Measurements from ENCODE around the gene TWIST2.
A peak's percentile ranks its signal among the peaks of the same experiment; 100 is the strongest.

Gene TWIST2

DNA sequence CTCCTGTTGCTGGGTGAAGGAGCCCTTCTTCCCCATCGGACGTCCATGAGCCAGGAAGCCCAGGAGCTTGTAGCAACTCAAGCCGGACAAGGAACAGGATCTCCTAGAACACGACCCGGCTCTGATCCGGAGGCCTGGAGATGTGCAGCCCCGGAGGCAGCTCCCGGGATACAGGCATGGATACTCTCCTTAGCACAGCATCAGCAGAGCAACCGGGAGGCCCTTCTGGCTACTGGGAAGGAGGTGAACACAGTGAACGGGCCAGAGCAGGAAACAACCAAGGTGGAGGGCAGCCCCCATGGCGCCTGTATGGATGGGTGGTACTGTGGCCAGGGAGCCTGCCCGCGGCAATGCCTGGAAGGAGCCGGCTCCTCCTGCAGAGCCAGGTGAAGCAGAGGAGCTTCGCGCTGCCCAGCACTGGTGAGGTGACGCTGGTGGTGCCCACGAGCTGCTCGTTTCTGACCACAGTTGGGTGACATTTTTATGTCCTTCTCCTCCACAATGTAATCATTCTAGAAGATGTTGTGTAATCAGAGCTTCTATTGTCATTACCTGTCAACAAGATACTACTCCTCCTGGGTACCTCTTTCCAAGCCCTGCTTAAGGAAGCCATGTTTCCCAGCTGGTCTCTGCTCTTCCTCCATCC is 94.3 kb downstream of the TWIST2 start:
- H3K4me1 Mint-ChIP-seq, result no peaks in the 10 kb centered on the region
- H3K4me3 Mint-ChIP-seq, result no peak overlapping the region
- peaks cover 17% of the 10 kb centered on the region for H3K27me3 Mint-ChIP-seq
- no peak overlapping the region for H3K27ac Mint-ChIP-seq
- no peaks in the 10 kb centered on the region for H3K36me3 Mint-ChIP-seq
- no peak for ATAC-seq
- no peaks in the 10 kb centered on the region for H3K9me3 Mint-ChIP-seq

DNA sequence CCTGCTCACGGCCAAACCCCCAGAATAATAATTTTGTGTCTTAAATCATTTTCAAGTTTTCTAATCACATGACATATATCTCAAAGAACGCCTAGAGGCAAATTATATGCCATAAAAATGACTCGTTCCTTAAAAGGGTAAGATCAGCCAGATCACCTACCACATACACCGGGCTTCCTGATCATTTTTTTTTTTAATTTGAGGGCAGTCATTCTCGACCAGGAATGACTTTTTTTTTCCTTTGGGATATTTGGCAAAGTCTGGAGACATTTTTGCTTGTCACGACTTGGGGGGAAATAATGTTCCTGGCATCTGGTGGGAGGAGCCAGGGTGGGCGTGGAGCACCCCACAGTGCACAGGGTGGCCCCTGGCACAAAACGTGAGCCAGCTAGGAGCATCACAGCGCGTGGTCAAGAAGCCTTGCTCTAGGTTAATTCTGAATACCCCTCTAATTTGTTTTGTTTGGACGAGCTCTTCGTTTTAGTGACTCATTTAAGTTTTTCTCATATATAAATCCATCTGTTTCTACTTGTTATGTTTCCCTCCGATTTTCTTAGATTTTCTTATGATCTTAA is 94.9 kb downstream of the TWIST2 start:
- Mint-ChIP-seq H3K27ac (no peak overlapping the region), H3K4me3 (no peak overlapping the region), H3K4me1 (peaks cover 1% of the 10 kb centered on the region), H3K9me3 (no peaks in the 10 kb centered on the region), H3K27me3 (peaks cover 17% of the 10 kb centered on the region), H3K36me3 (no peaks in the 10 kb centered on the region)
- ATAC-seq, result no peak

DNA sequence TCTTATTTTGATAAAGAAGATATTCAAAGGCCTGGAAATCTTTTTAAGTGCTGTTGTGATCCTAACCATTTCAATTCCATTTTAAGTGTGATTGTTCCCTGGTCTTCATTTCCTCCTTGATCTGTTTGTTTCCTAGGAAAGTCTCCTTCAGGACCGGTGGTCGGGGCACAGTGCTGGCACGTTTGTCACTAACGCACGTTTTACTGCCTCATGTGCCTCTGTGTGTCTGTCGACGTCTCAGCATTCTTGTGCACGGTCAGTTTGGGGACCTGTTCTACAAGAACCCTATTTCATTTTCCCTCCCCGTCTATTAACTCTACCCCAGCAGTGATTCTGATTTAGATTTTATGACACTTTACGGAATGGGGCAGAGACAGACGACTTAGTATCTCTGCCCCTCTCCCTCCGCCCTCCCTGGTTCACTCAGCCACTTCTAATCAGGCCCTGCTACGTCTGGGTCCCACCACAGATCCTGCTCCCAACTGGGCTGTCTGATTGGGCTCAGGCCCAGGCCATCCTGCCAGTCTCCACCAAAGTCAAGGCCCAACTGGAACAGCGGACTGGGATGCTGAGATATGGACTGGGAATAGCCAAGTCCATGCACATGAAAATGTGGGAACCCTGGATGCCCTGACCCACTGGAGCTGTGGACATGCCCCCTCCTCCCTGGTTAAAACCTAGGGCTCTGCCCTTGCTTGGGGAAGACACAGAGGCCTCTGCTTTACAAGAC is 95.6 kb downstream of the TWIST2 start:
- ATAC-seq, result no peak
- Mint-ChIP-seq H3K4me3 (no peak overlapping the region), H3K27me3 (peaks cover 17% of the 10 kb centered on the region), H3K9me3 (no peaks in the 10 kb centered on the region), H3K27ac (no peak overlapping the region), H3K4me1 (peaks cover 8% of the 10 kb centered on the region), H3K36me3 (no peaks in the 10 kb centered on the region)

DNA sequence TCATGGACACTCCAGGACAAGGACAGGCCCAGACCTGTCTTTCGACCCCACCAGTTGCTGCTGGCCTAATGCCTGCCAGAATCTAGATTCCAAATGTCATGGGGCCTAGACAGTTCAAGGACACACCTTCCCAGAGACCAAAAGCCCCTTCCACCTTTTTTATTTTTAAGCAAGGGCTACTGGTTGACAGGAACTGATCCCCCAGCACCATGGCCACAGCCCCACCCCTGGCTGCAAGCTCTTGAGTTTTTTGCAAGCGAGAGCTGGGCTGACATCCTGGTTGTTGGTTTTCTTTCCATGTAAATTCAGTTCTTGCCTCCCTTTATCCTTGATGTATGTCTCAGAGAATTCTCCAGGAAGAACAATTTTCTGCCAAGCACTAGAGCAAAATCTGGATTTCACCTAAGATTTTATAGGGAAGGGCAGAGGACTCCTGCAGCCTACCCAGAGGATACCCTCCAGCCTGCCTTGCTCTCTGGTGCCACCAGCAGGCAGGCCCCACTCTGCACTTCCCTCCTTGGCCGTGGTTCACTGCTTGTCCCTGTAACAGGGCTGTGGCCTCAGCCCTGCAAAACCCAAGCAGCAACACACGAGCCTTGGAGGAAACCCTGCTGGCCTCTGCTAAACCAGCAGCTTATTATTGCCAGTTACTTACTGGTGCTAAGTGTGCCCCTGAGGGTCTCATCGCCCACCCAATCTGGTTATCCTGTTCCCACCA is 97.7 kb downstream of the TWIST2 start:
- no peak overlapping the region for H3K4me3 Mint-ChIP-seq
- no peak for ATAC-seq

DNA sequence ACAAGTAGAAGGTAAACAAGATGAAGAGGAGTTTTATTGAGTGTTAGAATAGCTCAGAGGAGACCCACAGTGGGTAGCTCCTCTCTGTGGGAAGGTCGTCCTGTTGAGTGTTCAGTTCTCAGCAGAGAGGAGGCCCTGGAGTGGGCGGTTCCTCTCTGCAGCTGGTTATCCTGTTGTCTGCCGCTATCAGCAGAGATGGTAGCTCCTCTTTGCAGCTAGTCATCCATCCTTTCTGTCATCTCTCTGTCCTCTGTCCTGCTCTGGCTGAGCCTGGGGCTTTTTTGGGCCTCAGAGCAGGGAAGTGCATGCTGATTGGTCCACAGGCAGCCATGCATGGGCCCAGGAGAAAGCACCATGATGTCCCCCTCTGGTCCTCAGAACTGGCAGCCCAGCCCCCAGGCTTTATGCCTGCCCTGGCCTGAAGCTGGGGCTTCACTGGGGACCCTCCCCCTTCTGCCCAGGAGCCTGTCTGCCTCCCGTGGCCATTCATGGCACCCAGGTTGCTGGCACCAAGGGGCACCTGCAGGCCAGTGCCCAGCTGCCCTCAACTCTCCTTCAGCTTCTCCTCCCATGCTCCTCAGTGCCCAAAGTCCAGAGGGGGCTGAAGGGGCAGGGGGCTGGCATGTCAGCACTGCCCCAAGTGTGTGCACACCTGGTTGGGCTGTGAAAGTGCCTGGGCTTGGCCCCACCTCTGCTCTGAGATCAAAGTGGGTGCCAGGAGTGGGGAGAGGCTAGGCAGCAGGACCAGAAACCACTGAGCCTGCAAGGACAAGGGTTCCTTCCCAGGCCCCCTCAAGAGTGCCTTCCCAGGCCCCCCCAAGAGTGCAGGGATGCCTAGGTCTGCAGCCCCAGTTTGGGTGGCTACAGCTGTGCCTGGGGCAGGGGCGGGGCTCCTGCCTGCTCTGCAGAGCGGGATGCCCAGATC is 98.7 kb downstream of the TWIST2 start:
- no peak for ATAC-seq
- no peaks in the 10 kb centered on the region for H3K36me3 Mint-ChIP-seq
- peaks cover 26% of the 10 kb centered on the region for H3K27me3 Mint-ChIP-seq
- no peak overlapping the region for H3K27ac Mint-ChIP-seq
- no peak overlapping the region for H3K4me3 Mint-ChIP-seq
- H3K4me1 Mint-ChIP-seq, result peaks cover 9% of the 10 kb centered on the region
- no peaks in the 10 kb centered on the region for H3K9me3 Mint-ChIP-seq

More for the DNA sequence above, 97.7 kb downstream of the TWIST2 start:
- H3K4me1 Mint-ChIP-seq, result peaks cover 9% of the 10 kb centered on the region
- no peak overlapping the region for H3K27ac Mint-ChIP-seq
- no peaks in the 10 kb centered on the region for H3K9me3 Mint-ChIP-seq
- no peaks in the 10 kb centered on the region for H3K36me3 Mint-ChIP-seq
- H3K27me3 Mint-ChIP-seq, result peaks cover 23% of the 10 kb centered on the region

DNA sequence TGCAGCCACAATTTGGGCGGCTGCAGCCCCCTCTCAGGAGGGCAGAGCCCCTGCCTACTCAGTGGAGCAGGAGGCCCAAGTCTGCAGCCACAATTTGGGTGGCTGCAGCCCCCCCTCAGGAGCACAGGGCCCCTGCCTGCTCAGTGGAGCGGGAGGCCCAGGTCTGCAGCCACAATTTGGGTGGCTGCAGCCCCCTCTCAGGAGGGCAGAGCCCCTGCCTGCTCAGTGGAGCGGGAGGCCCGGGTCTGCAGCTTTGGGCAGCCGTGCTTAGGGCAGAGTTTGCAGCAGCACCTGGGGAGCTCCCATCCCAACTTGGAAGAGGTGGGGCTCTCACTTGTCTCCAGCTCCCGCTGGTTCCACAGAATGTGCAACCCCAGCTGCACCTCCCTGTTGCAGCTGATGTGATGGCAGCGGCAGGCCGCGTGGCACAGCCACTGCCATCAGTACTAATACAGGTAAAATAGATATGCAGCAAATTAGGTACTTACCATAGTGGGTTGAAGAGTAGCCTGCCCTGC is 99.4 kb downstream of the TWIST2 start:
- H3K27ac Mint-ChIP-seq, result no peak overlapping the region
- no peak overlapping the region for H3K4me3 Mint-ChIP-seq
- ATAC-seq, result no peak
- H3K4me1 Mint-ChIP-seq, result peaks cover 9% of the 10 kb centered on the region
- H3K27me3 Mint-ChIP-seq, result peaks cover 26% of the 10 kb centered on the region
- H3K9me3 Mint-ChIP-seq, result no peaks in the 10 kb centered on the region
- no peaks in the 10 kb centered on the region for H3K36me3 Mint-ChIP-seq

DNA sequence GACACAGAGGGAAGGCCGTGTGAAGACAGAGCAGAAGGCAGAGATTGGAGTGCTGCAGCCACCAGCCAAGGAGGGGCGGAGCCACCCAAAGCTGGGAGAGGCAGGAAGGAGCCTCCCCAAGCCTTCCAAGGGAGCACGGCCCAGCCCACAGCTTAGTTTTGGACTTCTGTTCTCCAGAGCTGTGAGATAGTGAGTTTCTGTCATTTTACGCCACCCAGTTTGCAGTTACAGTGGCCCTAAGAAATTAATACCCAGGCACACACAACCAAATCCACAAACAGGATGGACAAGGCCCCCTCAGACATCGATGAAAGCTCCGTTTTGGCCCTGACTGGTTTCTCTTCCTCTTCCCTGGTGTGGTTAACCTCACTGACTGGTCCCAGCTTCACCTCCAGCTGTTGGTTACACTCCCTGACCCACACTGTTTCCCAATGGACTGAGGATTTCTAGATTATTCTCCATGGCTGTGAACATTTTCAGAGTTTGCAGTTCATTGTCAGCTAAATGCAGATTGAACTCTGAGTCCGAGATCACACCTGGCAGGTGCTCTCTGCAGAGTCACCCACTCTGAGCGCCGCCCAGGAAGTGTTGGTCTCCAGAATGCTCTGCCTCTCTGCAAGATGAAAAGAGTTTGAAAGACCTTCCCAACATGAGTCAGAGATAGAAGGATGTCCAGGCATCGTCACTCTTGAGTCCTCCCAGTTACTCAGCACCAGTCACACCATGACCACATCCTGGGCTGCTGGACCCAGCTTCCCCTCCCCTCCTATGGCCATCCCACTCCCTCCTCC is 100.2 kb downstream of the TWIST2 start:
- H3K9me3 Mint-ChIP-seq, result no peaks in the 10 kb centered on the region
- H3K27me3 Mint-ChIP-seq, result peaks cover 18% of the 10 kb centered on the region
- H3K27ac Mint-ChIP-seq, result no peak overlapping the region
- no peak for ATAC-seq
- no peaks in the 10 kb centered on the region for H3K36me3 Mint-ChIP-seq
- no peak overlapping the region for H3K4me3 Mint-ChIP-seq
- peaks cover 9% of the 10 kb centered on the region for H3K4me1 Mint-ChIP-seq

DNA sequence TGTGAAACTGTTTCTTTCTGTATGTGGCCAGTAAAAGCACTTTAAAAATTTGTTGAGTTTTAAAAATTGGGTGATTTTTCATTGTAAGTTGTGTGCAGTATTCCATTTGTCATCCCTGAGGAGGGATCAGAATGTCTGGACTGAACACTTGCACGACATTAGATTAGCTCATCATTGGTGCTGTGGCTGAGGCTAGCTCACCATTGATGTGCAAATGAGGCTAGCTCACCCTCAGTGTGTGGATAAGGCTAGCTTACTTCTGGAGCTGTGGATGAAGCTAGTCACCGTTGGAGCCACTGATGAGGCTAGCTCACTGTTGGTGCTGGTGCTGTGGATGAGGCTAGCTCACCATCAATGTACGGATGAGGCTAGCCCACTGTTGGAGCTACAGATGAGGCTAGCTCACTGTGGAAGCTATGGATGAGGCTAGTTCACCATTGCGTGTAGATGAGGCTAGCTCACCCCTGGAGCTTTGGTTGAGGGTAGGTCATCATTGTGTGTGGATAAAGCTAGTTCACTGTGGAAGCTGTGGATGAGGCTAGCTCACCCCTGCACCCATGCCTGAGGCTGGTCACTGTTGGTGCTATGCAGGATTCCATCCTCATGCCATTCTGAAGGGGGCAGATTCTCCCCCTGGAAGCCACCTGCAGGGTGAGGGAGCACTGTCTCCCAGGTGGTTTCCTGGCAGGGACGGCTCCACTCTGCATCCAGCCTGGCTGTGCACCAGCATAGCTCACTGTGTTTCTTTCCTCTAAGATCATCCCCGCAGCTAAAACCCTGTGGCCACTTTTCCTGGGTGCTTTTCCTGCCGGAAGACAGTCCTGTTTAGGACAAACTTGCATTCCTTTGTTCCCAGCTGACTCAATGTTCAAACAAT is 101.1 kb downstream of the TWIST2 start:
- H3K27me3 Mint-ChIP-seq, result peaks cover 14% of the 10 kb centered on the region
- no peak overlapping the region for H3K27ac Mint-ChIP-seq
- H3K4me1 Mint-ChIP-seq, result peaks cover 9% of the 10 kb centered on the region
- no peaks in the 10 kb centered on the region for H3K36me3 Mint-ChIP-seq
- ATAC-seq, result no peak
- no peaks in the 10 kb centered on the region for H3K9me3 Mint-ChIP-seq
- H3K4me3 Mint-ChIP-seq, result no peak overlapping the region

DNA sequence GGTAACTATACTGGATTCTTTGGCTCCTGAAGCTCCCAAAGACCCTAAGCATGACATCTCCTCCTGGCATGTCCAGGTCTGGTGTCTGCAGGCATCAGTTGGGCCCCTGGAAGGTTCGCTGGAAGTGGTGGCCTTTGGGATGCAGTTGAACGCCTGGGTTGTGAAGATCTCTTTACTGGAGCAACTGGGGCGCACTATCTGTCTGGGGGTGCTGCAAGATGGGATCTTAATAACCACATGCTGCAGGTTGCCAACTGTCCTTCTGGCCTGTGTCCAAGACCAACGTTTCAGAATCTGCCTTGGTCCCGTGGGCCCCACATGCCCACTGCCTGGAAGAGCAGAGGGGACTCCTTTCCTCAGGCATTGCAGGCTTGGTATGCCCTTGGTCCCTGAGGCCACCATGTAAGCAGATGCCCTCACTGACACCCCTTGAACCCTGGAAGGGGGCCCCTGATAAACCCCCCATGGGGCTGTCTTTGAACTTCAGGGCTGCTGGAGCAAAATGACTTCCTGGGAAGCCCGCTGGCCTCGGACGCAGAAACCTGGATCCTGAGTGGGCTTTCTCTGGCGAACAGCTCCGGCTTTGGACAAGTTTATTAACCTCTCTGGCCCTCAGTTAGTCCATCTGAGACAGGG is 101.9 kb downstream of the TWIST2 start:
- H3K4me1 Mint-ChIP-seq, result peaks cover 9% of the 10 kb centered on the region
- H3K36me3 Mint-ChIP-seq, result no peaks in the 10 kb centered on the region
- H3K9me3 Mint-ChIP-seq, result no peaks in the 10 kb centered on the region
- no peak for ATAC-seq
- H3K27me3 Mint-ChIP-seq, result peaks cover 22% of the 10 kb centered on the region
- H3K4me3 Mint-ChIP-seq, result no peak overlapping the region
- H3K27ac Mint-ChIP-seq, result no peak overlapping the region

DNA sequence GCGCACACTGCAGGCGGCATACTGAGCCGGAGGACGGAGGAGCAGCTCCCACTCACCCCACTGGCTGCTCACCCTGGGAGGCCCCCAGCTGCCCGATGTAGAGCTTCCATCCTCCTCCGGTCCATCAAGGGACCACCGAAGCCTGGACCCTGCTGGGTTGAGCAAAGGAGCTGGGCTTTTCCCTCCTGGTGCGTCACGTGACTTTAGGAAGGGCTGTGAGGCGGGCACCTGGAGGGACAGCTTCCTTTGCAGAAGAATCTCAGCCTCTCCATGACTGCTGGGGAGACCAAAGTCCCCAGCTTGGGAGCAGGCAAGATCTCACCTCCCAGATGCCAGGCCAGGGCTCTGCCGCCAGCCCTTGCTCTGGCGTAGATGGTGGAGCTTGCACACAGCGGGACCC is 102.7 kb downstream of the TWIST2 start:
- H3K36me3 Mint-ChIP-seq, result no peaks in the 10 kb centered on the region
- peaks cover 29% of the 10 kb centered on the region for H3K27me3 Mint-ChIP-seq
- H3K9me3 Mint-ChIP-seq, result no peaks in the 10 kb centered on the region

DNA sequence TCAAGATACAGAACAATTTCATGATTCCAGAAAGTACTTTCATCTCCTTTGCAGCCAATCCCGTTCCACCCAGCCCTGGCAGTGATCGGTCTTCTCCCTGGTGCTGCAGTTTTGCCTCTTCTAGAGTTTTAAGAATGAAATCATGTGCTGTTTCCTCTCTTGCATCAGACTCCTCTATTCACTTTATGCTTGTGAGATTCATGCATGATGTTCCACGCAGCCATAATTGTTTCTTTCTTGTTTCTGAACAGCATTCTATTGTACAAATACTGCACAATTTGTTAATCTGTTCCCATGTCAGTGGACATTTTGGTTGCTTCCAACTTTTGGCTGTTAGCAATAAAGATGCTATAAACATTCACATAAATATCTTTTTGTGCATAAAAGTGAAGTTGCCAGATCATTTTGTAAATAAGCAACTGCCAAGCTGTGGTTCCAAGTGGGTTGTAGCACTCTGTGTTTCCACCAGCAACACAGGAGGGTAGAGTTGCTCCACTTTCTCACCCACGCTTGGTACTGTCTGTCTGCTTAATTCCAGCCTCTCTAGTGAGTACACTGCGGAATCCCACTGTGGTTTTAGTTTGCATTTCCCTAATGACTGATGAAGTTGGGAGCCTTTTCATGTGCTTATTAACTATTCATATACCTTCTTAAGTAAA is 104.5 kb downstream of the TWIST2 start:
- Mint-ChIP-seq H3K9me3 (no peaks in the 10 kb centered on the region), H3K4me3 (no peak overlapping the region), H3K27ac (no peak overlapping the region), H3K27me3 (peaks cover 48% of the 10 kb centered on the region), H3K4me1 (peaks cover 9% of the 10 kb centered on the region), H3K36me3 (no peaks in the 10 kb centered on the region)
- no peak for ATAC-seq

More for the DNA sequence above, 102.7 kb downstream of the TWIST2 start:
- H3K4me3 Mint-ChIP-seq, result no peak overlapping the region
- peaks cover 9% of the 10 kb centered on the region for H3K4me1 Mint-ChIP-seq
- no peak overlapping the region for H3K27ac Mint-ChIP-seq
- peak; percentile 42 for ATAC-seq

DNA sequence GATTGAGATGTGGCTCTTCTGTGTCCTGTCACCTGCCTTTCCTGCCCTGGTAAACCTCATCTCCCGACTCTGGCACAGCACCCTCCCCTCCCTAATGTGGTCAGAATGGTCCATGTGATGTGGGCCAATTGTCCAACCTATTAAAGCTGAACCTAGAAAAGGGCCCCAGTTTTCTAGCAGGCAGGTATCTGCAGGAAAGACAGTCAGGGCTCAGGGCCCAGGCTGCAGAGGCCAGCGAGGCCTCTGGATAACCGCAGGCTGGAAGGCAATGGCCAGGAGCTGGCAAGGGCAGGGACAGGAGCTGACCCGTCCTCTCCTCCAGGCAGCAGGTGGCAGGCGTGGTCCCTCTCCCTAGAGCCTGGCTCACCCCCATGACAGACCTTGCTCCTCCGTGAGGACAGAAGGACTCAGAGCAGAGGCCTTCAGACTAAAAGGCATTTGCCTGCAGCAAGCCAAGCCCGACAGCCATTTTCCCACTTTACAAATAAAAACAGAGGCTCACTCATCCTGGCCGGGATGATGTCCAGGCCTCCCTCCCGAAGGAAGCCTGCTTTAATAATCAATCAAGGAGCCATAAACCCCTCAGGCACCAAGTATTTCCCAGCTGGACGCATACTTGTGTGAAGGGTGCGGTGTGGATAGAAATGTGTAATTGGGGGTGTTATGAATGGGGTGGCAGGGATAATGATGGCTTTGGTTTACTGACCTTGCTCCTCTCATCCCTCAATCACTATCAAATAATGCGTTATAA is 107.1 kb downstream of the TWIST2 start:
- Mint-ChIP-seq H3K36me3 (no peaks in the 10 kb centered on the region), H3K27me3 (peaks cover 58% of the 10 kb centered on the region), H3K9me3 (no peaks in the 10 kb centered on the region), H3K4me3 (no peak overlapping the region), H3K4me1 (no peaks in the 10 kb centered on the region), H3K27ac (no peak overlapping the region)
- no peak for ATAC-seq

All from stimulated activated memory B cell treated with anti-CD40 and anti-IgM and Interleukin-4, amounts not matched to agents 10 μg/mL and 1 μg/mL and 100 μg/mL, for 72 hours (primary cell).